PC-3 (cell line): ENCODE data around the gene HFM1.

Experiments used
- CTCF ChIP-seq: fragments of 300-600 bp; sonication (generic); conservative IDR thresholded peaks from 2 replicates; pipeline ENCODE4 v1.5.1; 2017; ENCODE audit warnings: antibody characterized with exemption, low read depth, mild to moderate bottlenecking, low read length
- EZH2 ChIP-seq: fragments of 300-600 bp; sonication (generic); IDR thresholded peaks from one replicate; pipeline ENCODE4 v1.6.1; 2017; ENCODE audit warnings: antibody characterized with exemption, mild to moderate bottlenecking, low read length; ENCODE audit not compliant: unreplicated experiment
- EZH2phosphoT487 ChIP-seq: fragments of 300-600 bp; sonication (generic); IDR thresholded peaks from 2 replicates; pipeline ENCODE4 v1.6.1; 2018; ENCODE audit warnings: mild to moderate bottlenecking, antibody characterized with exemption, low read length, borderline replicate concordance

GRCh38 chr1:91338501-91338900, 66.1 kb downstream of the HFM1 start:
- no peak for TF ChIP-seq EZH2phosphoT487
- no peak for TF ChIP-seq CTCF
- no peak for TF ChIP-seq EZH2
